ENCODE measurements around the gene MYH3.

The MYH3 gene

DNA sequence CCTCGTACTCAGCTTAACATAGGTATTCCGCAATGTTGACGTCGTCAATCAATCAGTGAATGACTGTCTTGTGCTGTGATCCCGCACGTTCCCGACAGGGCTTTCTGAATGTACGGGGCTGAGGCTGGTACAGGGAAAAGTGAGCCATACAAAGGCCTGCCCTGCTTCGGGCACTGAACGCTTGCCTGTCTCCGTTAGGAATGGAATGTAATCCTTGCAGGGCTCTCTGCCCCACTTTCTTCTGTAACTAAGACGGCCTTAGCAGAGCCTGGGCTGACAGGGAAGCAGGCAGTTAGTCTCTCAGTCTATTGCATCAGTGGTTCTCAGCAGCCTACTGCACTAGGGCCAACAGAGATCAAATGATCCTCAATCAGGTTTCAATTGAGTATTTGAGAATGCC, 16.2 kb upstream of the MYH3 start:
- TF ChIP-seq CTCF (IDR thresholded peaks at IDR 0.05; ENCODE audit: low read depth, low read length) (no peak), MYC (IDR thresholded peaks at IDR 0.05; ENCODE audit: low read depth, low read length) (no peak), POLR2A (IDR thresholded peaks at IDR 0.05; ENCODE audit: extremely low read depth, insufficient read length) (no peak)
- TF ChIP-seq, protein P1, sequence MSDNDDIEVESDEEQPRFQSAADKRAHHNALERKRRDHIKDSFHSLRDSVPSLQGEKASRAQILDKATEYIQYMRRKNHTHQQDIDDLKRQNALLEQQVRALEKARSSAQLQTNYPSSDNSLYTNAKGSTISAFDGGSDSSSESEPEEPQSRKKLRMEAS (IDR thresholded peaks at IDR 0.05; ENCODE audit: low read depth, low read length) = no peak
- no peak overlapping the region for H3K4me3 ChIP-seq (ENCODE audit: low read depth, low read length)
- DNase-seq (ENCODE audit: low read depth) = no peak

GRCh38 chr17:10668775-10669174, 11.7 kb upstream of the MYH3 start:
- no peak overlapping the region for H3K4me3 ChIP-seq (ENCODE audit: low read depth, low read length)
- DNase-seq (ENCODE audit: low read depth) = no peak
- TF ChIP-seq, protein P1 (IDR thresholded peaks at IDR 0.05; ENCODE audit: low read depth, low read length) = no peak
- no peak for TF ChIP-seq POLR2A (IDR thresholded peaks at IDR 0.05; ENCODE audit: extremely low read depth, insufficient read length)
- TF ChIP-seq CTCF (IDR thresholded peaks at IDR 0.05; ENCODE audit: low read depth, low read length) = no peak
- no peak for TF ChIP-seq MYC (IDR thresholded peaks at IDR 0.05; ENCODE audit: low read depth, low read length)

GRCh38 chr17:10666906-10667305, 9.8 kb upstream of the MYH3 start:
- DNase-seq (ENCODE audit: low read depth) = no peak
- no peak for TF ChIP-seq MYC (IDR thresholded peaks at IDR 0.05; ENCODE audit: low read depth, low read length)
- TF ChIP-seq, protein P1 (IDR thresholded peaks at IDR 0.05; ENCODE audit: low read depth, low read length) = no peak
- TF ChIP-seq POLR2A (IDR thresholded peaks at IDR 0.05; ENCODE audit: extremely low read depth, insufficient read length) = no peak
- TF ChIP-seq CTCF (IDR thresholded peaks at IDR 0.05; ENCODE audit: low read depth, low read length) = no peak

GRCh38 chr17:10664571-10664970, 7.5 kb upstream of the MYH3 start:
- H3K4me3 ChIP-seq (ENCODE audit: low read depth, low read length) = no peak overlapping the region
- no peak for DNase-seq (ENCODE audit: low read depth)
- TF ChIP-seq, protein P1 (IDR thresholded peaks at IDR 0.05; ENCODE audit: low read depth, low read length) = no peak
- no peak for TF ChIP-seq CTCF (IDR thresholded peaks at IDR 0.05; ENCODE audit: low read depth, low read length)
- TF ChIP-seq POLR2A (IDR thresholded peaks at IDR 0.05; ENCODE audit: extremely low read depth, insufficient read length) = no peak
- TF ChIP-seq MYC (IDR thresholded peaks at IDR 0.05; ENCODE audit: low read depth, low read length) = no peak

More at GRCh38 chr17:10666906-10667305, 9.8 kb upstream of the MYH3 start:
- H3K4me3 ChIP-seq (ENCODE audit: low read depth, low read length) = no peak overlapping the region

- no peak for TF ChIP-seq CTCF (IDR thresholded peaks at IDR 0.05; ENCODE audit: low read depth, low read length)
- TF ChIP-seq POLR2A (IDR thresholded peaks at IDR 0.05; ENCODE audit: extremely low read depth, insufficient read length) = no peak
- no peak for TF ChIP-seq MYC (IDR thresholded peaks at IDR 0.05; ENCODE audit: low read depth, low read length)
- TF ChIP-seq, protein P1 (IDR thresholded peaks at IDR 0.05; ENCODE audit: low read depth, low read length) = no peak
Observed at GRCh38 chr17:10663231-10663630, 6.1 kb upstream of the MYH3 start.

DNA sequence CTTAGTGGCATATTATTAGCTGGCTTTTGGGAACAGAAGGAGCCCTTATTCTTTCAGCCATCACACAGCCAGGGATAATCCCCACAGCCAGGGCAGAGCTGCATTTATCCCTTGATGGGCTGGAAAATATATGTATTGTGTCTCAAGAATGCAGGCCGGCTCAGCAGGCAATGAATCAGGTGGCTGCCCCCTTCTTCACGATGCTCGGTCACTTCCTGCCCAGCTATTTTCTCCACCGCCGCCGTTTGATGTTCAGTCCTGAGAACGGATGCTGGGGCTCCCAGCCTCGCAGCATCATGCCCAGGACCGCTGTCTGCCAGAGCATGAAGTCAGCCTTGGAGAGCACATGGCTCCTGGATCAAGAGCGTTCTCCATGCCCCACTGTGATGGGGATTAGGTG, 4.3 kb upstream of the MYH3 start:
- no peak for DNase-seq (ENCODE audit: low read depth)
- no peak for TF ChIP-seq POLR2A (IDR thresholded peaks at IDR 0.05; ENCODE audit: extremely low read depth, insufficient read length)
- TF ChIP-seq CTCF (IDR thresholded peaks at IDR 0.05; ENCODE audit: low read depth, low read length) = no peak
- no peak for TF ChIP-seq MYC (IDR thresholded peaks at IDR 0.05; ENCODE audit: low read depth, low read length)
- TF ChIP-seq, protein P1 (IDR thresholded peaks at IDR 0.05; ENCODE audit: low read depth, low read length) = no peak
- no peak overlapping the region for H3K4me3 ChIP-seq (ENCODE audit: low read depth, low read length)

More at GRCh38 chr17:10663231-10663630, 6.1 kb upstream of the MYH3 start:
- H3K4me3 ChIP-seq (ENCODE audit: low read depth, low read length) = no peak overlapping the region
- DNase-seq (ENCODE audit: low read depth) = no peak
